KMS-11 (cell line): ENCODE results near the gene LRFN3.

ENCODE experiments used
- H2AFZ ChIP-seq: fragments of 200-600 bp; sonication (generic); 2 replicates; pipeline ENCODE4 v1.6.1; 2016; ENCODE audit warnings: antibody characterized with exemption, mixed run types, low read depth
- H3K27ac ChIP-seq: fragments of 200-600 bp; sonication (generic); 2 replicates; pipeline ENCODE4 v1.6.1; 2016; ENCODE audit warnings: mild to moderate bottlenecking, mixed run types
- H3K27me3 ChIP-seq: fragments of 200-600 bp; sonication (generic); 2 replicates; pipeline ENCODE4 v1.6.1; 2017; ENCODE audit warnings: mild to moderate bottlenecking, low read depth, mixed run types, moderate library complexity; ENCODE audit not compliant: insufficient read depth
- H3K36me3 ChIP-seq: fragments of 200-600 bp; sonication (generic); 2 replicates; pipeline ENCODE4 v1.6.1; 2017; ENCODE audit warnings: mild to moderate bottlenecking, mixed run types; ENCODE audit not compliant: insufficient read depth
- H3K4me1 ChIP-seq: fragments of 200-600 bp; sonication (generic); 2 replicates; pipeline ENCODE4 v1.6.1; 2016; ENCODE audit warnings: mild to moderate bottlenecking, low read depth, mixed run types; ENCODE audit not compliant: poor library complexity, severe bottlenecking
- H3K4me2 ChIP-seq: fragments of 200-600 bp; sonication (generic); 2 replicates; pipeline ENCODE4 v1.7.0; 2016; ENCODE audit warnings: mild to moderate bottlenecking, mixed run types
- H3K4me3 ChIP-seq: fragments of 200-600 bp; sonication (generic); IDR thresholded peaks from 2 replicates; pipeline ENCODE4 v1.6.1; 2017; ENCODE audit warnings: low read depth, low read length, mixed read lengths; ENCODE audit not compliant: insufficient read depth
- H3K79me2 ChIP-seq: fragments of 200-600 bp; sonication (generic); 2 replicates; pipeline ENCODE4 v1.6.1; 2016; ENCODE audit warnings: low read depth, mixed run types; ENCODE audit not compliant: insufficient read depth
- H3K9ac ChIP-seq: fragments of 200-600 bp; sonication (generic); 2 replicates; pipeline ENCODE4 v1.6.1; 2016; ENCODE audit warnings: mild to moderate bottlenecking, mixed run types
- H4K20me1 ChIP-seq: fragments of 200-600 bp; sonication (generic); 2 replicates; pipeline ENCODE4 v1.6.1; 2016; ENCODE audit warnings: mild to moderate bottlenecking, mixed run types; ENCODE audit not compliant: insufficient read depth
- TF ChIP-seq, protein P1 (sequence below): fragments of 200-600 bp; sonication (generic); conservative IDR thresholded peaks from 2 replicates; pipeline ENCODE4 v1.6.1; 2017; ENCODE audit warnings: low read depth, mild to moderate bottlenecking, antibody characterized with exemption, low read length, moderate library complexity, mixed read lengths

The LRFN3 gene

GRCh38 chr19:35990771-35991730 lies 54.9 kb downstream of the LRFN3 start:
- Histone ChIP-seq H4K20me1 (no peaks in the 10 kb centered on the region), H3K27ac (no peak overlapping the region), H3K4me3 (no peak overlapping the region), H3K4me2 (no peak overlapping the region), H3K36me3 (no peaks in the 10 kb centered on the region), H3K9ac (no peak overlapping the region), H3K4me1 (peaks cover under 1% of the 10 kb centered on the region), H2AFZ (no peak overlapping the region), H3K79me2 (peaks cover 7% of the 10 kb centered on the region), H3K27me3 (peaks cover 10% of the 10 kb centered on the region; the same call in 1 of the 2 replicates)
- TF ChIP-seq, protein P1, sequence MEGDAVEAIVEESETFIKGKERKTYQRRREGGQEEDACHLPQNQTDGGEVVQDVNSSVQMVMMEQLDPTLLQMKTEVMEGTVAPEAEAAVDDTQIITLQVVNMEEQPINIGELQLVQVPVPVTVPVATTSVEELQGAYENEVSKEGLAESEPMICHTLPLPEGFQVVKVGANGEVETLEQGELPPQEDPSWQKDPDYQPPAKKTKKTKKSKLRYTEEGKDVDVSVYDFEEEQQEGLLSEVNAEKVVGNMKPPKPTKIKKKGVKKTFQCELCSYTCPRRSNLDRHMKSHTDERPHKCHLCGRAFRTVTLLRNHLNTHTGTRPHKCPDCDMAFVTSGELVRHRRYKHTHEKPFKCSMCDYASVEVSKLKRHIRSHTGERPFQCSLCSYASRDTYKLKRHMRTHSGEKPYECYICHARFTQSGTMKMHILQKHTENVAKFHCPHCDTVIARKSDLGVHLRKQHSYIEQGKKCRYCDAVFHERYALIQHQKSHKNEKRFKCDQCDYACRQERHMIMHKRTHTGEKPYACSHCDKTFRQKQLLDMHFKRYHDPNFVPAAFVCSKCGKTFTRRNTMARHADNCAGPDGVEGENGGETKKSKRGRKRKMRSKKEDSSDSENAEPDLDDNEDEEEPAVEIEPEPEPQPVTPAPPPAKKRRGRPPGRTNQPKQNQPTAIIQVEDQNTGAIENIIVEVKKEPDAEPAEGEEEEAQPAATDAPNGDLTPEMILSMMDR, result no peak

DNA sequence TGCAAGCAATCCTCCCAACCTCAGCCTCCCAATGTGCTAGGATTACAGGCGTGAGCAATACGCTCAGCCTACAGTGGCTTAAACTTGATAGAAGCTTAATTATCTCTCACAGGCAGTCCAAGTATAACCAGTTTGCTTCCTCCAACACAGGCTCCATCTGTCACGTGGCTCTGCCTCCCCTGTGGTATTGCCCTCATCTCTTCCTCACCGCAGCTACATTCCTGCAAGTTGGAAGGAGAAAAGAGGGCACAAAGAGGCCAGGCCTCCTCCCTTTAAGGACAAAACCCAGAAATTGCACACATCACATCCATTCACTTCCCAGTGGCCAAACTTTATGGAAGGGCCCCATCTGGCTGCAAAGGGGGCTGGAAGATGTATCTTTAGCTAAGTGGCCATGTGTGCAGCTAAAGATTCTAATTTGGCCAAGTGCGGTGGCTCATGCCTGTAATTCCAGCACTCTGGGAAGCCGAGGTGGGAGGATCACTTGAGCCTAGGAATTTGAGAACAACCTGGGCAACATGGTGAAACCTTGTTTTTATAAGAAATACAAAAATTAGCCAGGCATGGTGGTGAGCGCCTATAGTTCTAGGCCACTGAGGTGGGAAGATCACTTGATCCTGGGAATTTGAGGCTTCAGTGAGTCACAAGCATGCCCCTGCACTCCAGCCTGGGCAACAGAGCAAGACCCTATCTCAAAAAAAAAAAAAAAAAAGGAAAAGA lies 55.7 kb downstream of the LRFN3 start:
- no peak overlapping the region for H2AFZ ChIP-seq
- H4K20me1 ChIP-seq, result no peaks in the 10 kb centered on the region
- H3K4me2 ChIP-seq, result no peak overlapping the region
- H3K9ac ChIP-seq, result no peak overlapping the region
- peaks cover 6% of the 10 kb centered on the region; the same call in 1 of the 2 replicates for H3K27me3 ChIP-seq
- TF ChIP-seq, protein P1, result no peak
- no peak overlapping the region for H3K4me3 ChIP-seq
- peaks cover 8% of the 10 kb centered on the region for H3K4me1 ChIP-seq
- H3K79me2 ChIP-seq, result peaks cover 16% of the 10 kb centered on the region
- H3K36me3 ChIP-seq, result no peaks in the 10 kb centered on the region
- no peak overlapping the region for H3K27ac ChIP-seq

GRCh38 chr19:35992907-35993765 lies 57.0 kb downstream of the LRFN3 start:
- Histone ChIP-seq H3K4me3 (no peak overlapping the region), H4K20me1 (no peaks in the 10 kb centered on the region), H3K9ac (no peak overlapping the region), H3K4me1 (peaks cover 8% of the 10 kb centered on the region), H3K79me2 (peaks cover 19% of the 10 kb centered on the region), H3K27ac (no peak overlapping the region), H3K36me3 (no peaks in the 10 kb centered on the region), H2AFZ (no peak overlapping the region), H3K27me3 (no peaks in the 10 kb centered on the region; the same call in 1 of the 2 replicates), H3K4me2 (no peak overlapping the region)
- TF ChIP-seq, protein P1, result no peak

DNA sequence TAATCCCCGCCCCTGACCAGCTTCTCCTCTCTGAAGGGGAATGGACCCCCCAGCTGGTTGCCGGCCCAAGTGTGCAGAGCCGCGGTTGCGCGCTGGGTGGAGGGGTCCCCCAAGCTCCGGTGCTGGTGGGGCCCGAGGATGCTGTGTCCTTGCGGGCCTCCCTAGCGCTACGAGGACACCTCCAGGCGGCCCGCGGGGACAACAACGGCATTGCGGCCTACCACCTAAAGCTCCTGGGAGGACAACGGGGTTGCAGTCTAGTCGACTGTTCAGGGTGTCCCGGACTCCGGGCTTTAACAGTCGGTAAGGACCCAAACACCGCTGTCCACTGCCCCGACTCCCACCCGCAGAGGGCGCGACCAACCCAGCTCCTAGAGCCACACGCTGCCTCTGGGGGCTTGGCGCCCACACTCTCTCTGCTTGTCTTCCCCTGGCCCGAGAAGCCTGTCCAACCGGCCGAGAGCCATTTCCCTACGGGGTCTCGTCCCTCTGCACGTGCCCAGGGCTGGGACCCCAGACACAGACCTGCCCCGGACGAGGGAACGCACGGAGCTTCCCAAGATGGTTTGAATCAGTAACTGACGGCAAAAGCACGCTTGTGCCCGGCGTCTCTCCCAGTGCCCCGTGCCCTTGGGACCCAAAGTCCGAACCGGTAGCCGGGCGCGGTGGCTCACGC lies 57.9 kb downstream of the LRFN3 start:
- Histone ChIP-seq H3K4me1 (peaks cover 8% of the 10 kb centered on the region), H3K9ac (no peak overlapping the region), H3K27me3 (no peaks in the 10 kb centered on the region), H3K4me3 (no peak overlapping the region), H3K36me3 (no peaks in the 10 kb centered on the region), H2AFZ (no peak overlapping the region), H3K79me2 (peaks cover 19% of the 10 kb centered on the region), H3K4me2 (no peak overlapping the region), H4K20me1 (no peaks in the 10 kb centered on the region), H3K27ac (no peak overlapping the region)
- TF ChIP-seq, protein P1, result no peak
